GM12801 (cell line): ENCODE data around the gene ETHE1.

Experiments used
- CTCF ChIP-seq: IDR thresholded peaks from one replicate; pipeline ENCODE4 v1.5.1; 2011; ENCODE audit warnings: control low read depth; ENCODE audit not compliant: insufficient read length; ENCODE audit errors: extremely low read depth

ETHE1 gene

GRCh38 chr19:43464134-43464775 lies 62.7 kb downstream of the ETHE1 start:
- no peak for TF ChIP-seq CTCF

GRCh38 chr19:43463381-43464133 lies 63.4 kb downstream of the ETHE1 start:
- TF ChIP-seq CTCF = no peak

- TF ChIP-seq CTCF = no peak
Measured at GRCh38 chr19:43462785-43463380, 64.1 kb downstream of the ETHE1 start.

- no peak for TF ChIP-seq CTCF
Measured at GRCh38 chr19:43462383-43462782, 64.6 kb downstream of the ETHE1 start.

- TF ChIP-seq CTCF = no peak
Measured at GRCh38 chr19:43461303-43461702, 65.7 kb downstream of the ETHE1 start.

GRCh38 chr19:43460362-43461016 lies 66.5 kb downstream of the ETHE1 start:
- TF ChIP-seq CTCF = no peak

- no peak for TF ChIP-seq CTCF
Measured at GRCh38 chr19:43457809-43458208, 69.2 kb downstream of the ETHE1 start.
